ENCODE measurements around the gene PAQR7.

DNA sequence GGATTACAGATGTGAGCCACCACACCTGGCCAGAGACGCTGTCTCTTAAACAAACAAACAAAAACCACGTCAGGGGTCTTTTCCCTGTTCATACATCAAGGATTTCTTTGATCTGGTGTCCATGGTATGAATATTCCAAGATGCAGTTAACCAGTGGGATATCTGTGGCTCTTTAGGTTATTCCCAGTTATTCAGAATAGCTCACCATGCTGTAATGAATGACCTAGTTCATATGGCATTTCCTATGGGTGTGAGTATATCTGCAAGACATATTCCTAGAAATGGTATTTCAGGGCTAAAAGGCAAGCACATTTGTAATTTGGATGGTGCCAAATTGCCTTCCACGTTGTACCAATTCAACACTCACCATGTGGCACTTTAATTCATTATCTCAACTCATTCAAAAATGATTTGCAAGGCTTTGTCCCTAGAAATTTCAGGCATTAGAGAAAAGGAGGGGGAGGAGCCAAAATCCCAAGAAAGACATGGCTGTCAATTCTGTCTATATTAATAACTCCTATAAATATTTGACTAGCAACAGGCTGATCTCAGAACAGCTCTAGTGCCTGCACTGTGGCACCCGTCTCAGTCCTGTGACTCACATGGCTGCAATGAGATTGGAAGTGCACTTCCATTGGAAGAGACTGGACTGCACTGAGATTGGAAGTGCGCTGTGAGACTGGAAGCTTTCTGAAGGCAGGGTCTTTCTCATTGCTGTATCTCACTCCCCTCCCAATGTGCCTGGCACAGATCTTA, 36.7 kb upstream of the PAQR7 start:
- TF ChIP-seq NANOG (IDR thresholded peaks at IDR 0.05; ENCODE audit: borderline replicate concordance) (no peak), STAT1 (IDR thresholded peaks at IDR 0.05; ENCODE audit: unreplicated experiment) (no peak), POLR2AphosphoS5 (IDR thresholded peaks at IDR 0.05; ENCODE audit: low read depth) (no peak), ZNF331 (CRISPR knock-in tag; IDR thresholded peaks at IDR 0.05; ENCODE audit: low read depth) (no peak), CREB1 (CRISPR knock-in tag; IDR thresholded peaks at IDR 0.05; ENCODE audit: low read depth) (no peak), EZH2 (IDR thresholded peaks at IDR 0.05; ENCODE audit: low read depth, unreplicated experiment) (no peak)
- TF ChIP-seq, protein P1, sequence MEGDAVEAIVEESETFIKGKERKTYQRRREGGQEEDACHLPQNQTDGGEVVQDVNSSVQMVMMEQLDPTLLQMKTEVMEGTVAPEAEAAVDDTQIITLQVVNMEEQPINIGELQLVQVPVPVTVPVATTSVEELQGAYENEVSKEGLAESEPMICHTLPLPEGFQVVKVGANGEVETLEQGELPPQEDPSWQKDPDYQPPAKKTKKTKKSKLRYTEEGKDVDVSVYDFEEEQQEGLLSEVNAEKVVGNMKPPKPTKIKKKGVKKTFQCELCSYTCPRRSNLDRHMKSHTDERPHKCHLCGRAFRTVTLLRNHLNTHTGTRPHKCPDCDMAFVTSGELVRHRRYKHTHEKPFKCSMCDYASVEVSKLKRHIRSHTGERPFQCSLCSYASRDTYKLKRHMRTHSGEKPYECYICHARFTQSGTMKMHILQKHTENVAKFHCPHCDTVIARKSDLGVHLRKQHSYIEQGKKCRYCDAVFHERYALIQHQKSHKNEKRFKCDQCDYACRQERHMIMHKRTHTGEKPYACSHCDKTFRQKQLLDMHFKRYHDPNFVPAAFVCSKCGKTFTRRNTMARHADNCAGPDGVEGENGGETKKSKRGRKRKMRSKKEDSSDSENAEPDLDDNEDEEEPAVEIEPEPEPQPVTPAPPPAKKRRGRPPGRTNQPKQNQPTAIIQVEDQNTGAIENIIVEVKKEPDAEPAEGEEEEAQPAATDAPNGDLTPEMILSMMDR (conservative IDR thresholded peaks at IDR 0.05; ENCODE audit: low read depth in 2 of 2): no peak

Measured in GM23338 (cell line).